Measurements from ENCODE around the gene ZNF333. TPM values are rescaled to one million over a fixed set of nuclear protein-coding genes. Genes with fewer than 3 reads are reported as not detected.

The ZNF333 gene
- total RNA-seq, 1 experiment from 2014 or later, result 6.0 TPM

DNA sequence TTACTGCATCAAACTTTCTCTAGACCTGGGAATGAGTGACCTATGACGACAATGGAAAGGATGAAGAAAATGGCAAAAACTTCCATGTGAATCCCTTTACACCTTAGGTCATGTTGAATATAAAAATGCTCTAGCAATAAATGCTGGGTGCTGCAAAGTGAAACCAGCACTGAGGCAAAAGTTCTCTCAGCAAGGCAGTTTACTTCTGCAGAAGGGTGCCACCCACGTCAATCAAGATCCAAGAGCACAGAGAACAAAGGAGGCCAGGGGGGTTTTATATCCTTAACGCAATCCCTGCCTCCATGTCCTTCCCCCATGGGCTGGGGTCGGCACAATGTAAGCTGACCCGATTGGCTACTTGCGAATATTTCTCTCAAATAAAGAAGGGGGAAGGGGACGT, 38.7 kb downstream of the ZNF333 start:
- no peak for DNase-seq
- H3K4me1 ChIP-seq (ENCODE audit: insufficient read depth, low read length), result no peaks in the 10 kb centered on the region
- H2AFZ ChIP-seq (ENCODE audit: low read length), result no peak overlapping the region
- H3K4me3 Mint-ChIP-seq, result no peak overlapping the region
- no peaks in the 10 kb centered on the region for H3K23me2 ChIP-seq (ENCODE audit: insufficient read length, low read depth, low read length, poor library complexity, severe bottlenecking)
- no CpG with 5 or more reads among the region's 7 CpGs for WGBS (ENCODE audit: extremely low coverage, insufficient read length, low lambda C conversion rate)
- H3K9me3 ChIP-seq (ENCODE audit: control insufficient read depth, low read depth, low read length), result peaks cover 3% of the 10 kb centered on the region
- H4K8ac ChIP-seq (replicated peaks; ENCODE audit: insufficient read length, low read depth, low read length), result no peak overlapping the region
- no peaks in the 10 kb centered on the region for H3K4me1 Mint-ChIP-seq
- no peak overlapping the region for H3K14ac ChIP-seq (ENCODE audit: insufficient read depth, low read length)
- no peaks in the 10 kb centered on the region for H3K79me2 ChIP-seq (ENCODE audit: insufficient read depth, low read length)
- H2BK120ac ChIP-seq (ENCODE audit: low read depth, low read length, poor library complexity, severe bottlenecking), result no peak overlapping the region
- peaks cover 80 to 89% of the 10 kb centered on the region in 2 experiments for H3K9me3 Mint-ChIP-seq
- no peak overlapping the region for H2AK5ac ChIP-seq (ENCODE audit: insufficient read length, low read length)
- TF ChIP-seq, protein P1, sequence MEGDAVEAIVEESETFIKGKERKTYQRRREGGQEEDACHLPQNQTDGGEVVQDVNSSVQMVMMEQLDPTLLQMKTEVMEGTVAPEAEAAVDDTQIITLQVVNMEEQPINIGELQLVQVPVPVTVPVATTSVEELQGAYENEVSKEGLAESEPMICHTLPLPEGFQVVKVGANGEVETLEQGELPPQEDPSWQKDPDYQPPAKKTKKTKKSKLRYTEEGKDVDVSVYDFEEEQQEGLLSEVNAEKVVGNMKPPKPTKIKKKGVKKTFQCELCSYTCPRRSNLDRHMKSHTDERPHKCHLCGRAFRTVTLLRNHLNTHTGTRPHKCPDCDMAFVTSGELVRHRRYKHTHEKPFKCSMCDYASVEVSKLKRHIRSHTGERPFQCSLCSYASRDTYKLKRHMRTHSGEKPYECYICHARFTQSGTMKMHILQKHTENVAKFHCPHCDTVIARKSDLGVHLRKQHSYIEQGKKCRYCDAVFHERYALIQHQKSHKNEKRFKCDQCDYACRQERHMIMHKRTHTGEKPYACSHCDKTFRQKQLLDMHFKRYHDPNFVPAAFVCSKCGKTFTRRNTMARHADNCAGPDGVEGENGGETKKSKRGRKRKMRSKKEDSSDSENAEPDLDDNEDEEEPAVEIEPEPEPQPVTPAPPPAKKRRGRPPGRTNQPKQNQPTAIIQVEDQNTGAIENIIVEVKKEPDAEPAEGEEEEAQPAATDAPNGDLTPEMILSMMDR (conservative IDR thresholded peaks at IDR 0.05), result no peak
- H3K4ac ChIP-seq (ENCODE audit: low read depth, low read length), result no peak overlapping the region
- no peak overlapping the region for H2BK20ac ChIP-seq (ENCODE audit: low read depth, low read length, poor library complexity, severe bottlenecking)
- no peak overlapping the region for H4K91ac ChIP-seq (ENCODE audit: insufficient read length, low read depth, low read length)
- H3K36me3 Mint-ChIP-seq (ENCODE audit: insufficient read depth in 1 of 3, low read depth in 3 of 3), result peaks cover 6 to 21% (median 12%) of the 10 kb centered on the region in 3 experiments; a peak in 6 of 7 replicates
- no peaks in the 10 kb centered on the region for H3K79me1 ChIP-seq (ENCODE audit: insufficient read depth, low read depth, low read length, poor library complexity, severe bottlenecking)
- H3K4me2 ChIP-seq (ENCODE audit: insufficient read depth, insufficient read length, low read length), result no peak overlapping the region
- no peaks in the 10 kb centered on the region for H4K20me1 ChIP-seq (ENCODE audit: control insufficient read depth, insufficient read depth, insufficient read length)
- no peak overlapping the region for H3K23ac ChIP-seq (ENCODE audit: insufficient read length, low read depth, low read length)
- H3T11ph ChIP-seq (ENCODE audit: low read length), result no peak overlapping the region
- H3K27me3 ChIP-seq (ENCODE audit: insufficient read depth, low read length), result no peaks in the 10 kb centered on the region
- H2BK12ac ChIP-seq (ENCODE audit: insufficient read length, low read depth, low read length), result no peak overlapping the region
- H4K5ac ChIP-seq (ENCODE audit: insufficient read length, low read depth, low read length), result no peak overlapping the region
- no peak overlapping the region for H3K27ac ChIP-seq (ENCODE audit: insufficient read length, low read depth, low read length)
- H3K18ac ChIP-seq (ENCODE audit: insufficient read length, low read depth, low read length), result no peak overlapping the region
- no peak overlapping the region for H3K27ac Mint-ChIP-seq
- H2BK5ac ChIP-seq (ENCODE audit: insufficient read length, low read length), result no peak overlapping the region
- peaks cover 8% of the 10 kb centered on the region for H3K27me3 Mint-ChIP-seq (ENCODE audit: low read depth)
- H3K56ac ChIP-seq (ENCODE audit: insufficient read length, low read depth, low read length), result no peak overlapping the region
- no peak overlapping the region for H3K9ac ChIP-seq (ENCODE audit: extremely low read depth, insufficient read length, low read length)
- no peak overlapping the region for H2BK15ac ChIP-seq (ENCODE audit: low read depth, low read length)
